ENCODE measurements around the gene TBC1D17. TPM values are rescaled to one million over a fixed set of nuclear protein-coding genes. Genes with fewer than 3 reads are reported as not detected.
A peak's percentile ranks its signal among the peaks of the same experiment; 100 is the strongest.

The TBC1D17 gene
- total and polyA plus RNA-seq, 4 donors: 11.3 to 27.9 (median 17.2) TPM

DNA sequence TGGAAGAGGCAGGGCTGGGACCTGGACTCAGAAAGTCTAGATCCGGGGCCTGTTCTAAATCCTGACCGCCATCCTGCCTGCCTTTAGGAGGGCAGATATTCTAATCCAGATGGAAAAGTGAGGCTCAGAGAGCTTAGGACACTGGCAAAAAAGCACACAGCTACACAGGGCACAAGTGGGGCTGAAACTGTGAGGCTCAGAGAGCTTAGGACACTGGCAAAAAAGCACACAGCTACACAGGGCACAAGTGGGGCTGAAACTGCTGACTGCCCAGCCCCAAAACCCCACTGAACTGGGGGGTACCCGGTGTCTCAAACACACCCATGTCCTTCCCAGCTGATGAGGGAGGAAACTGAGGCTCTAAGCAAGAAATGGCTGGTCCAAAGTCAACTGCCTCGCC is 2.3 kb upstream of the TBC1D17 start:
- WGBS: 88% methylated on average over 4 of the region's 4 CpGs
- TF ChIP-seq ATF3 (IDR thresholded peaks at IDR 0.05): no peak
- TF ChIP-seq, protein P1, sequence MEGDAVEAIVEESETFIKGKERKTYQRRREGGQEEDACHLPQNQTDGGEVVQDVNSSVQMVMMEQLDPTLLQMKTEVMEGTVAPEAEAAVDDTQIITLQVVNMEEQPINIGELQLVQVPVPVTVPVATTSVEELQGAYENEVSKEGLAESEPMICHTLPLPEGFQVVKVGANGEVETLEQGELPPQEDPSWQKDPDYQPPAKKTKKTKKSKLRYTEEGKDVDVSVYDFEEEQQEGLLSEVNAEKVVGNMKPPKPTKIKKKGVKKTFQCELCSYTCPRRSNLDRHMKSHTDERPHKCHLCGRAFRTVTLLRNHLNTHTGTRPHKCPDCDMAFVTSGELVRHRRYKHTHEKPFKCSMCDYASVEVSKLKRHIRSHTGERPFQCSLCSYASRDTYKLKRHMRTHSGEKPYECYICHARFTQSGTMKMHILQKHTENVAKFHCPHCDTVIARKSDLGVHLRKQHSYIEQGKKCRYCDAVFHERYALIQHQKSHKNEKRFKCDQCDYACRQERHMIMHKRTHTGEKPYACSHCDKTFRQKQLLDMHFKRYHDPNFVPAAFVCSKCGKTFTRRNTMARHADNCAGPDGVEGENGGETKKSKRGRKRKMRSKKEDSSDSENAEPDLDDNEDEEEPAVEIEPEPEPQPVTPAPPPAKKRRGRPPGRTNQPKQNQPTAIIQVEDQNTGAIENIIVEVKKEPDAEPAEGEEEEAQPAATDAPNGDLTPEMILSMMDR (IDR thresholded peaks at IDR 0.05; ENCODE audit: low read depth, low read length, missing input control): no peak
- TF ChIP-seq YY1 (IDR thresholded peaks at IDR 0.05): no peak
- TF ChIP-seq, protein P2, sequence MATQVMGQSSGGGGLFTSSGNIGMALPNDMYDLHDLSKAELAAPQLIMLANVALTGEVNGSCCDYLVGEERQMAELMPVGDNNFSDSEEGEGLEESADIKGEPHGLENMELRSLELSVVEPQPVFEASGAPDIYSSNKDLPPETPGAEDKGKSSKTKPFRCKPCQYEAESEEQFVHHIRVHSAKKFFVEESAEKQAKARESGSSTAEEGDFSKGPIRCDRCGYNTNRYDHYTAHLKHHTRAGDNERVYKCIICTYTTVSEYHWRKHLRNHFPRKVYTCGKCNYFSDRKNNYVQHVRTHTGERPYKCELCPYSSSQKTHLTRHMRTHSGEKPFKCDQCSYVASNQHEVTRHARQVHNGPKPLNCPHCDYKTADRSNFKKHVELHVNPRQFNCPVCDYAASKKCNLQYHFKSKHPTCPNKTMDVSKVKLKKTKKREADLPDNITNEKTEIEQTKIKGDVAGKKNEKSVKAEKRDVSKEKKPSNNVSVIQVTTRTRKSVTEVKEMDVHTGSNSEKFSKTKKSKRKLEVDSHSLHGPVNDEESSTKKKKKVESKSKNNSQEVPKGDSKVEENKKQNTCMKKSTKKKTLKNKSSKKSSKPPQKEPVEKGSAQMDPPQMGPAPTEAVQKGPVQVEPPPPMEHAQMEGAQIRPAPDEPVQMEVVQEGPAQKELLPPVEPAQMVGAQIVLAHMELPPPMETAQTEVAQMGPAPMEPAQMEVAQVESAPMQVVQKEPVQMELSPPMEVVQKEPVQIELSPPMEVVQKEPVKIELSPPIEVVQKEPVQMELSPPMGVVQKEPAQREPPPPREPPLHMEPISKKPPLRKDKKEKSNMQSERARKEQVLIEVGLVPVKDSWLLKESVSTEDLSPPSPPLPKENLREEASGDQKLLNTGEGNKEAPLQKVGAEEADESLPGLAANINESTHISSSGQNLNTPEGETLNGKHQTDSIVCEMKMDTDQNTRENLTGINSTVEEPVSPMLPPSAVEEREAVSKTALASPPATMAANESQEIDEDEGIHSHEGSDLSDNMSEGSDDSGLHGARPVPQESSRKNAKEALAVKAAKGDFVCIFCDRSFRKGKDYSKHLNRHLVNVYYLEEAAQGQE (IDR thresholded peaks at IDR 0.05): no peak
- TF ChIP-seq RXRA (IDR thresholded peaks at IDR 0.05): no peak
- no peak for TF ChIP-seq ZBTB33 (IDR thresholded peaks at IDR 0.05)
- no peak for TF ChIP-seq FOXA1 (IDR thresholded peaks at IDR 0.05)
- TF ChIP-seq EGR1 (IDR thresholded peaks at IDR 0.05; ENCODE audit: low read depth in 2 of 2): no peak
- TF ChIP-seq SP1 (IDR thresholded peaks at IDR 0.05): no peak
- TF ChIP-seq MAX (IDR thresholded peaks at IDR 0.05): no peak
- TF ChIP-seq HNF4A (conservative IDR thresholded peaks at IDR 0.05): no peak
- TF ChIP-seq GABPA (IDR thresholded peaks at IDR 0.05 in 1 of 2, conservative IDR thresholded peaks at IDR 0.05 in 1 of 2): no peak
- H3K27me3 ChIP-seq (ENCODE audit: control insufficient read depth in 4 of 4, insufficient read depth in 4 of 4, low read length in 3 of 4): no peaks in the 10 kb centered on the region
- H3K9ac ChIP-seq (ENCODE audit: low read depth in 1 of 2, low read length in 2 of 2): peak overlapping the region; percentile 93 to 100
- H3K9me3 ChIP-seq (ENCODE audit: control insufficient read depth in 4 of 4, low read length in 3 of 4): no peaks in the 10 kb centered on the region
- peaks cover 2 to 7% (median 4%) of the 10 kb centered on the region in 4 donors for H3K36me3 ChIP-seq (ENCODE audit: control insufficient read depth in 4 of 4, insufficient read depth in 3 of 4, low read depth in 1 of 4, low read length in 3 of 4)
- DNase-seq (ENCODE audit: low spot score): no peak
- H3K27ac ChIP-seq (ENCODE audit: low read depth in 1 of 2, low read length in 2 of 2): peak overlapping the region in 1 of 2 donors; percentile 92
- H3K4me3 ChIP-seq (ENCODE audit: low read depth in 1 of 3, low read length in 3 of 3): peak overlapping the region; percentile 88 to 93 (median 89)
- peaks cover 6 to 39% (median 30%) of the 10 kb centered on the region in 4 donors for H3K4me1 ChIP-seq (ENCODE audit: control insufficient read depth in 4 of 4, insufficient read depth in 4 of 4, low read length in 3 of 4)

DNA sequence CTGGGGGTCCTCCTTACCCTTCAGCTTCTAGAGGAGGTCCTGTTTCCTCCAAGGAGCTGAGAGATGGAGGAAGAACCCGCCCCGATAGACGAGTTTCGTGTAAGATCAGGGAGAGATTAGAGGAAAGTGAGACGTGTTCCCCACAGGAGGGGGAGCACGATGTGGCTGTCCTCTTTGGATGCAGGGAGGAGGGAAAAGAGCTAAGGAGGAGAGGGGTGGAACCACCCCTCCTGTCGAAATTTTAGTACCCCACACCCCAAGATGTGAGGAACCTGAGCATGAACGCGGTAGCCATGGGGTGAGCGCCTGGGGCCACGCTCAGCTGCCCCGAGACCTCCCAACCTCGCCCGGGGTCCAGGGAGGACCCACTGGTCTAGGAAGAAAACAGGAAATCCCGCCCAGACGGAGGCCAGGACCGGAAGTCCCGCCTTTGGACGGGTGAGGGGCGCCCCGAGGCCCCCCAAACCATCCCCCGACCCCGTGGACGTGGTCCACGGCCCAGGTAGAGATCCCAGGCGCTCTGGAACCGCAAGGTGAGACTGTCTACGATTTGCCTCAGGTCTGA is 1.6 kb upstream of the TBC1D17 start:
- Histone ChIP-seq H3K36me3 (ENCODE audit: control insufficient read depth in 4 of 4, insufficient read depth in 3 of 4, low read depth in 1 of 4, low read length in 3 of 4) (peaks cover 6 to 13% (median 10%) of the 10 kb centered on the region in 4 donors), H3K4me1 (ENCODE audit: control insufficient read depth in 4 of 4, insufficient read depth in 4 of 4, low read length in 3 of 4) (peaks cover 2 to 37% (median 23%) of the 10 kb centered on the region in 4 donors), H3K9ac (ENCODE audit: low read depth in 1 of 2, low read length in 2 of 2) (peak overlapping the region; percentile 93 to 100), H3K27ac (ENCODE audit: low read depth in 1 of 2, low read length in 2 of 2) (peak overlapping the region; percentile 92 to 97), H3K4me3 (ENCODE audit: low read depth in 1 of 3, low read length in 3 of 3) (peak overlapping the region; percentile 88 to 93 (median 89)), H3K9me3 (ENCODE audit: control insufficient read depth in 4 of 4, low read length in 3 of 4) (no peaks in the 10 kb centered on the region), H3K27me3 (ENCODE audit: control insufficient read depth in 4 of 4, insufficient read depth in 4 of 4, low read length in 3 of 4) (no peaks in the 10 kb centered on the region)
- peak; percentile 80 to 88 for TF ChIP-seq GABPA (IDR thresholded peaks at IDR 0.05 in 1 of 2, conservative IDR thresholded peaks at IDR 0.05 in 1 of 2)
- TF ChIP-seq HNF4A (conservative IDR thresholded peaks at IDR 0.05): no peak
- under 1% methylated on average over 28 of the region's 28 CpGs for WGBS
- peak; percentile 78 for DNase-seq (ENCODE audit: low spot score)
